Measurements from ENCODE around the gene CACNA2D1.
"Not testable (repeated sequence)": the region's sequence is repeated elsewhere in the genome, so short reads cannot be mapped to it uniquely, and the experiment has no call there.

CACNA2D1 gene

GRCh38 chr7:82434275-82435022 lies 9.1 kb downstream of the CACNA2D1 start:
- no peak for DNase-seq (ENCODE audit: low read depth in 2 of 2)

GRCh38 chr7:82433507-82433906 lies 10.1 kb downstream of the CACNA2D1 start:
- DNase-seq (ENCODE audit: low read depth in 2 of 2): no peak

GRCh38 chr7:82432743-82433142 lies 10.8 kb downstream of the CACNA2D1 start:
- DNase-seq (ENCODE audit: low read depth in 2 of 2): not testable (repeated sequence)

- DNase-seq (ENCODE audit: low read depth in 2 of 2): peak; percentile 68 to 77
These were observed 12.8 kb downstream of the CACNA2D1 start for GRCh38 chr7:82430500-82431465.

- DNase-seq (ENCODE audit: low read depth in 2 of 2): no peak
These were observed 14.2 kb downstream of the CACNA2D1 start for GRCh38 chr7:82429408-82429807.

GRCh38 chr7:82428186-82428961 lies 15.2 kb downstream of the CACNA2D1 start:
- DNase-seq (ENCODE audit: low read depth in 2 of 2): peak; percentile 79 to 81

GRCh38 chr7:82423446-82423845 lies 20.1 kb downstream of the CACNA2D1 start:
- no peak for DNase-seq (ENCODE audit: low read depth in 2 of 2)

- DNase-seq (ENCODE audit: low read depth in 2 of 2): no peak
These were observed 24.4 kb downstream of the CACNA2D1 start for GRCh38 chr7:82419200-82419599.

GRCh38 chr7:82417898-82418297 lies 25.7 kb downstream of the CACNA2D1 start:
- no peak for DNase-seq (ENCODE audit: low read depth in 2 of 2)

GRCh38 chr7:82416402-82416801 lies 27.2 kb downstream of the CACNA2D1 start:
- no peak for DNase-seq (ENCODE audit: low read depth in 2 of 2)

GRCh38 chr7:82414389-82414788 lies 29.2 kb downstream of the CACNA2D1 start:
- DNase-seq (ENCODE audit: low read depth in 2 of 2): no peak

- no peak for DNase-seq (ENCODE audit: low read depth in 2 of 2)
These were observed 30.3 kb downstream of the CACNA2D1 start for GRCh38 chr7:82413237-82413636.

- DNase-seq (ENCODE audit: low read depth in 2 of 2): no peak
These were observed 31.8 kb downstream of the CACNA2D1 start for GRCh38 chr7:82411732-82412131.

GRCh38 chr7:82410461-82410860 lies 33.1 kb downstream of the CACNA2D1 start:
- no peak for DNase-seq (ENCODE audit: low read depth in 2 of 2)

- DNase-seq (ENCODE audit: low read depth in 2 of 2): no peak
These were observed 36.6 kb downstream of the CACNA2D1 start for GRCh38 chr7:82406937-82407336.

GRCh38 chr7:82405301-82405700 lies 38.3 kb downstream of the CACNA2D1 start:
- no peak for DNase-seq (ENCODE audit: low read depth in 2 of 2)

- DNase-seq (ENCODE audit: low read depth in 2 of 2): no peak
These were observed 38.9 kb downstream of the CACNA2D1 start for GRCh38 chr7:82404652-82405051.

GRCh38 chr7:82404094-82404493 lies 39.5 kb downstream of the CACNA2D1 start:
- no peak for DNase-seq (ENCODE audit: low read depth in 2 of 2)

GRCh38 chr7:82397879-82398524 lies 45.6 kb downstream of the CACNA2D1 start:
- no peak for DNase-seq (ENCODE audit: low read depth in 2 of 2)

GRCh38 chr7:82396343-82396742 lies 47.2 kb downstream of the CACNA2D1 start:
- DNase-seq (ENCODE audit: low read depth in 2 of 2): no peak

- no peak for DNase-seq (ENCODE audit: low read depth in 2 of 2)
These were observed 48.4 kb downstream of the CACNA2D1 start for GRCh38 chr7:82395147-82395546.

All from fibroblast of skin of left quadriceps (primary cell).